Activated CD8-positive, alpha-beta memory T cell treated with anti-CD3 and anti-CD28 coated beads for 36 hours (primary cell): Measurements from ENCODE around the gene NEB. TPM values are rescaled to one million over a fixed set of nuclear protein-coding genes. Genes with fewer than 3 reads are reported as not detected.
"Not testable (repeated sequence)": the region's sequence is repeated elsewhere in the genome, so short reads cannot be mapped to it uniquely, and the experiment has no call there.

Source experiments
- CTCF ChIA-PET: fragments of 350-600 bp; sonication (Branson Sonifier 250); formaldehyde crosslinking; loops from one replicate; lab custom pipeline; 2021; ENCODE audit warnings: antibody characterized with exemption; lab: Charles Lee
- POLR2A ChIA-PET: fragments of 350-600 bp; sonication (Branson Sonifier 250); formaldehyde crosslinking; loops from one replicate; lab custom pipeline; 2021; ENCODE audit warnings: antibody characterized with exemption; lab: Charles Lee
- total RNA-seq, 2 experiments: library from RNA; stranded (reverse); gene quantifications; one replicate each; pipeline ENCODE4 v1.2.3, GENCODE V29; 2021

The NEB gene
- total RNA-seq, 2 experiments from 2014 or later, result 0.02 to 0.10 TPM

GRCh38 chr2:151581300-151581699 lies 153.0 kb downstream of the NEB start:
- POLR2A ChIA-PET, CTCF ChIA-PET: not testable (repeated sequence)

- POLR2A ChIA-PET, result not testable (repeated sequence)
Observed at GRCh38 chr2:151580697-151581096, 153.6 kb downstream of the NEB start.

GRCh38 chr2:151577116-151577515 lies 157.2 kb downstream of the NEB start:
- POLR2A ChIA-PET, result no interaction called here
- CTCF ChIA-PET, result no interaction called here

More at GRCh38 chr2:151580697-151581096, 153.6 kb downstream of the NEB start:
- CTCF ChIA-PET, result not testable (repeated sequence)

GRCh38 chr2:151576080-151576479 lies 158.2 kb downstream of the NEB start:
- POLR2A ChIA-PET, result no interaction called here
- CTCF ChIA-PET, result no interaction called here

- ChIA-PET POLR2A (no interaction called here), CTCF (no interaction called here)
Observed at GRCh38 chr2:151575338-151575737, 158.9 kb downstream of the NEB start.

- POLR2A ChIA-PET, result no interaction called here
- CTCF ChIA-PET, result no interaction called here
Observed at GRCh38 chr2:151570191-151570590, 164.1 kb downstream of the NEB start.

- POLR2A ChIA-PET, result no interaction called here
- CTCF ChIA-PET, result no interaction called here
Observed at GRCh38 chr2:151569167-151569566, 165.1 kb downstream of the NEB start.

- ChIA-PET CTCF (no interaction called here), POLR2A (interaction anchor here (0.7 kb wide), 1 partner anchor 54 kb away, joined by 4 read pairs; no protein-coding TSS in a partner anchor)
Observed at GRCh38 chr2:151568501-151568900, 165.8 kb downstream of the NEB start.

GRCh38 chr2:151567006-151567405 lies 167.3 kb downstream of the NEB start:
- CTCF ChIA-PET, result no interaction called here

GRCh38 chr2:151562398-151562797 lies 171.9 kb downstream of the NEB start:
- ChIA-PET CTCF (no interaction called here), POLR2A (no interaction called here)

More at GRCh38 chr2:151567006-151567405, 167.3 kb downstream of the NEB start:
- POLR2A ChIA-PET, result no interaction called here

GRCh38 chr2:151560289-151560688 lies 174.0 kb downstream of the NEB start:
- POLR2A ChIA-PET, result no interaction called here
- CTCF ChIA-PET, result no interaction called here

- POLR2A ChIA-PET, CTCF ChIA-PET: not testable (repeated sequence)
Observed at GRCh38 chr2:151559431-151559830, 174.8 kb downstream of the NEB start.

GRCh38 chr2:151557883-151558282 lies 176.4 kb downstream of the NEB start:
- POLR2A ChIA-PET, CTCF ChIA-PET: not testable (repeated sequence)

- ChIA-PET CTCF (no interaction called here), POLR2A (no interaction called here)
Observed at GRCh38 chr2:151556121-151556520, 178.2 kb downstream of the NEB start.

- ChIA-PET CTCF (no interaction called here), POLR2A (no interaction called here)
Observed at GRCh38 chr2:151552287-151552686, 182.0 kb downstream of the NEB start.

- ChIA-PET POLR2A (no interaction called here), CTCF (no interaction called here)
Observed at GRCh38 chr2:151551556-151551955, 182.7 kb downstream of the NEB start.

- ChIA-PET CTCF (no interaction called here), POLR2A (no interaction called here)
Observed at GRCh38 chr2:151549191-151549590, 185.1 kb downstream of the NEB start.

GRCh38 chr2:151544449-151544848 lies 189.8 kb downstream of the NEB start:
- ChIA-PET POLR2A (no interaction called here), CTCF (no interaction called here)

GRCh38 chr2:151543876-151544275 lies 190.4 kb downstream of the NEB start:
- POLR2A ChIA-PET, result no interaction called here
- CTCF ChIA-PET, result no interaction called here

GRCh38 chr2:151534001-151534400 lies 200.3 kb downstream of the NEB start:
- POLR2A ChIA-PET, result no interaction called here
- CTCF ChIA-PET, result no interaction called here

- ChIA-PET CTCF (no interaction called here), POLR2A (no interaction called here)
Observed at GRCh38 chr2:151533127-151533526, 201.1 kb downstream of the NEB start.

GRCh38 chr2:151526572-151527090 lies 207.6 kb downstream of the NEB start:
- POLR2A ChIA-PET, result no interaction called here

More at GRCh38 chr2:151526572-151527090, 207.6 kb downstream of the NEB start:
- CTCF ChIA-PET, result no interaction called here
